Measurements from ENCODE around the gene GPR146. TPM values are rescaled to one million over a fixed set of nuclear protein-coding genes. Genes with fewer than 3 reads are reported as not detected.
A peak's percentile ranks its signal among the peaks of the same experiment; 100 is the strongest.

The GPR146 gene
- total RNA-seq, 1 donor from 2014 or later, result 1.7 TPM

GRCh38 chr7:1020849-1021251 lies 23.5 kb upstream of the GPR146 start:
- H3K4me3 Mint-ChIP-seq (ENCODE audit: unreplicated experiment), result no peak overlapping the region
- H3K9me3 Mint-ChIP-seq (ENCODE audit: unreplicated experiment), result no peaks in the 10 kb centered on the region
- H3K36me3 ChIP-seq (ENCODE audit: insufficient read depth, low read length), result peaks cover 2% of the 10 kb centered on the region
- no peak for TF ChIP-seq CTCF (IDR thresholded peaks at IDR 0.05; ENCODE audit: insufficient read depth, low read depth, low read length)
- no peak for TF ChIP-seq EZH2 (IDR thresholded peaks at IDR 0.05; ENCODE audit: insufficient read depth, low read length)
- FAIRE-seq (no peak), DNase-seq (ENCODE audit: low read depth) (no peak)
- no peak overlapping the region for H3K27ac Mint-ChIP-seq (ENCODE audit: unreplicated experiment)
- no peaks in the 10 kb centered on the region for H3K4me1 ChIP-seq (ENCODE audit: insufficient read depth, low read length)
- H3K4me1 Mint-ChIP-seq (ENCODE audit: low read depth, unreplicated experiment), result no peaks in the 10 kb centered on the region
- H3K79me2 ChIP-seq (ENCODE audit: insufficient read depth, low read length), result peaks cover 59% of the 10 kb centered on the region
- no peaks in the 10 kb centered on the region for H3K9me3 ChIP-seq (ENCODE audit: insufficient read depth, low read depth, low read length)
- no peak overlapping the region for H3K9ac ChIP-seq (ENCODE audit: low read length)
- H4K20me1 ChIP-seq (ENCODE audit: insufficient read depth, low read length), result peaks cover 72% of the 10 kb centered on the region
- H3K27me3 ChIP-seq (ENCODE audit: insufficient read depth, low read length), result no peaks in the 10 kb centered on the region
- H3K27ac ChIP-seq (ENCODE audit: low read depth, low read length), result no peak overlapping the region
- no peaks in the 10 kb centered on the region for H3K27me3 Mint-ChIP-seq (ENCODE audit: low read depth, unreplicated experiment)
- no peak overlapping the region for H3K4me2 ChIP-seq (ENCODE audit: low read length)
- peaks cover 17% of the 10 kb centered on the region for H3K36me3 Mint-ChIP-seq (ENCODE audit: low read depth, unreplicated experiment)
- H3K4me3 ChIP-seq (ENCODE audit: insufficient read depth, low read depth, low read length), result no peak overlapping the region
- H2AFZ ChIP-seq (ENCODE audit: low read depth, low read length), result no peak overlapping the region

GRCh38 chr7:1021366-1021765 lies 23.0 kb upstream of the GPR146 start:
- Histone ChIP-seq H3K4me3 (ENCODE audit: insufficient read depth, low read depth, low read length) (no peak overlapping the region), H3K9ac (ENCODE audit: low read length) (no peak overlapping the region), H3K79me2 (ENCODE audit: insufficient read depth, low read length) (peaks cover 64% of the 10 kb centered on the region), H3K36me3 (ENCODE audit: insufficient read depth, low read length) (peaks cover 2% of the 10 kb centered on the region), H4K20me1 (ENCODE audit: insufficient read depth, low read length) (peaks cover 77% of the 10 kb centered on the region), H3K27me3 (ENCODE audit: insufficient read depth, low read length) (no peaks in the 10 kb centered on the region), H3K27ac (ENCODE audit: low read depth, low read length) (no peak overlapping the region), H3K4me2 (ENCODE audit: low read length) (no peak overlapping the region), H3K9me3 (ENCODE audit: insufficient read depth, low read depth, low read length) (no peaks in the 10 kb centered on the region), H2AFZ (ENCODE audit: low read depth, low read length) (no peak overlapping the region), H3K4me1 (ENCODE audit: insufficient read depth, low read length) (no peaks in the 10 kb centered on the region)
- Mint-ChIP-seq H3K9me3 (ENCODE audit: unreplicated experiment) (no peaks in the 10 kb centered on the region), H3K36me3 (ENCODE audit: low read depth, unreplicated experiment) (peaks cover 20% of the 10 kb centered on the region), H3K4me3 (ENCODE audit: unreplicated experiment) (no peak overlapping the region), H3K4me1 (ENCODE audit: low read depth, unreplicated experiment) (no peaks in the 10 kb centered on the region), H3K27me3 (ENCODE audit: low read depth, unreplicated experiment) (no peaks in the 10 kb centered on the region), H3K27ac (ENCODE audit: unreplicated experiment) (peak overlapping the region; percentile 7)
- DNase-seq (ENCODE audit: low read depth) (no peak), FAIRE-seq (no peak)
- no peak for TF ChIP-seq CTCF (IDR thresholded peaks at IDR 0.05; ENCODE audit: insufficient read depth, low read depth, low read length)
- no peak for TF ChIP-seq EZH2 (IDR thresholded peaks at IDR 0.05; ENCODE audit: insufficient read depth, low read length)

DNA sequence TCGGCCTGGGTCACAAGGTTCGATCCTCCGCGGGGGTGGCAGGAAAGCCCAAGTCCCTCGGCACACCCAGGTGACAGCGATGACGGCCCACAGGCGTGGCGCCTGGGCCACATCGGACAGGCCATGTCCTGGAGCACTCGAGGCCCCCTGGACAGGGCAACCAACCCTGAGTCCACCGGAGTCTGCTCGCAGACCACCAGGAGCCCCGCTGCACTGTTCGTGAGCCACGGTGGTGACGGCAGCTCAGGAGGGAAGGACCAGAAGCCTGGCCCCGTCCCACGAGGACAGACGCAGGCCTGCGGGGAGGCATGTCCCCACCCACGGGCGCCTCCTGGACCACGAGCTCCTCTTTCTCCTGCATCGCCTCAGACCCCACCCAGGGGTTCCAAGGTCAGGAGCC lies 22.4 kb upstream of the GPR146 start:
- Histone ChIP-seq H3K27me3 (ENCODE audit: insufficient read depth, low read length) (no peaks in the 10 kb centered on the region), H4K20me1 (ENCODE audit: insufficient read depth, low read length) (peaks cover 80% of the 10 kb centered on the region), H3K9me3 (ENCODE audit: insufficient read depth, low read depth, low read length) (no peaks in the 10 kb centered on the region), H2AFZ (ENCODE audit: low read depth, low read length) (no peak overlapping the region), H3K4me3 (ENCODE audit: insufficient read depth, low read depth, low read length) (no peak overlapping the region), H3K36me3 (ENCODE audit: insufficient read depth, low read length) (peaks cover 2% of the 10 kb centered on the region), H3K9ac (ENCODE audit: low read length) (no peak overlapping the region), H3K4me1 (ENCODE audit: insufficient read depth, low read length) (peaks cover 2% of the 10 kb centered on the region), H3K27ac (ENCODE audit: low read depth, low read length) (no peak overlapping the region), H3K79me2 (ENCODE audit: insufficient read depth, low read length) (peaks cover 69% of the 10 kb centered on the region), H3K4me2 (ENCODE audit: low read length) (no peak overlapping the region)
- Mint-ChIP-seq H3K4me1 (ENCODE audit: low read depth, unreplicated experiment) (peaks cover 2% of the 10 kb centered on the region), H3K9me3 (ENCODE audit: unreplicated experiment) (no peaks in the 10 kb centered on the region), H3K4me3 (ENCODE audit: unreplicated experiment) (no peak overlapping the region), H3K27me3 (ENCODE audit: low read depth, unreplicated experiment) (no peaks in the 10 kb centered on the region), H3K27ac (ENCODE audit: unreplicated experiment) (no peak overlapping the region), H3K36me3 (ENCODE audit: low read depth, unreplicated experiment) (peaks cover 21% of the 10 kb centered on the region)
- FAIRE-seq (no peak), DNase-seq (ENCODE audit: low read depth) (no peak)
- TF ChIP-seq EZH2 (IDR thresholded peaks at IDR 0.05; ENCODE audit: insufficient read depth, low read length) (no peak), CTCF (IDR thresholded peaks at IDR 0.05; ENCODE audit: insufficient read depth, low read depth, low read length) (no peak)

Measured in astrocyte (in vitro differentiated cells and primary cell).